ENCODE data around the gene CEP112.

Gene CEP112

GRCh38 chr17:65772989-65773388 lies 418.9 kb downstream of the CEP112 start:
- H3K4me3 ChIP-seq (ENCODE audit: low read depth, low read length) = no peak overlapping the region
- no peak for DNase-seq (ENCODE audit: low read depth, low spot score)
- TF ChIP-seq, protein P1, sequence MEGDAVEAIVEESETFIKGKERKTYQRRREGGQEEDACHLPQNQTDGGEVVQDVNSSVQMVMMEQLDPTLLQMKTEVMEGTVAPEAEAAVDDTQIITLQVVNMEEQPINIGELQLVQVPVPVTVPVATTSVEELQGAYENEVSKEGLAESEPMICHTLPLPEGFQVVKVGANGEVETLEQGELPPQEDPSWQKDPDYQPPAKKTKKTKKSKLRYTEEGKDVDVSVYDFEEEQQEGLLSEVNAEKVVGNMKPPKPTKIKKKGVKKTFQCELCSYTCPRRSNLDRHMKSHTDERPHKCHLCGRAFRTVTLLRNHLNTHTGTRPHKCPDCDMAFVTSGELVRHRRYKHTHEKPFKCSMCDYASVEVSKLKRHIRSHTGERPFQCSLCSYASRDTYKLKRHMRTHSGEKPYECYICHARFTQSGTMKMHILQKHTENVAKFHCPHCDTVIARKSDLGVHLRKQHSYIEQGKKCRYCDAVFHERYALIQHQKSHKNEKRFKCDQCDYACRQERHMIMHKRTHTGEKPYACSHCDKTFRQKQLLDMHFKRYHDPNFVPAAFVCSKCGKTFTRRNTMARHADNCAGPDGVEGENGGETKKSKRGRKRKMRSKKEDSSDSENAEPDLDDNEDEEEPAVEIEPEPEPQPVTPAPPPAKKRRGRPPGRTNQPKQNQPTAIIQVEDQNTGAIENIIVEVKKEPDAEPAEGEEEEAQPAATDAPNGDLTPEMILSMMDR (IDR thresholded peaks at IDR 0.05; ENCODE audit: low read depth, low read length) = no peak
- in situ Hi-C loops (cut with HindIII; ENCODE audit: low sequenced_read_pairs) = no loop called here

GRCh38 chr17:65771704-65772103 lies 420.2 kb downstream of the CEP112 start:
- in situ Hi-C loops (cut with HindIII; ENCODE audit: low sequenced_read_pairs) = no loop called here
- H3K4me3 ChIP-seq (ENCODE audit: low read depth, low read length) = no peak overlapping the region
- DNase-seq (ENCODE audit: low read depth, low spot score) = no peak
- TF ChIP-seq, protein P1 (IDR thresholded peaks at IDR 0.05; ENCODE audit: low read depth, low read length) = no peak

DNA sequence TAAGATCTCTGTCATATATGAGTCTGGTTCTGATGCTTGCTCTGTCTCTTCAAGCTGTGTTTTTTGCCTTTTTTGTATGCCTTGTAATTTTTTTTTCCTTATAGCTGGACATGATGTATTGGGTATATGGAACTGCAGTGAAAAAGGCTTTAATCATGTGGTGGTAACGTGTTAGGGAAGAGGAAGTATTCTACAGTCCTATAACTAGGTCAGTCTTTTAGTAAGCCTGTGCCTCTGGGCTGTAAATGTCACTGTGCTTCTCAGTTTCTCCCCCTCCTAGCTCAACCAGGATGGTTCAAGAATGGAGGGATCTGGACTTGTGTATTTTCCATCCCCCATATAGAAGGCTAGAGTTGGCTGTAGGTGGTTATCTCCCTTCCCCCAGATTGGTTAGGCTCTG lies 428.1 kb downstream of the CEP112 start:
- TF ChIP-seq, protein P1 (IDR thresholded peaks at IDR 0.05; ENCODE audit: low read depth, low read length) = no peak
- in situ Hi-C loops (cut with HindIII; ENCODE audit: low sequenced_read_pairs) = no loop called here
- H3K4me3 ChIP-seq (ENCODE audit: low read depth, low read length) = no peak overlapping the region
- no peak for DNase-seq (ENCODE audit: low read depth, low spot score)

- TF ChIP-seq, protein P1 (IDR thresholded peaks at IDR 0.05; ENCODE audit: low read depth, low read length) = no peak
- in situ Hi-C loops (cut with HindIII; ENCODE audit: low sequenced_read_pairs) = no loop called here
- no peak for DNase-seq (ENCODE audit: low read depth, low spot score)
- no peak overlapping the region for H3K4me3 ChIP-seq (ENCODE audit: low read depth, low read length)
Observed at GRCh38 chr17:65762973-65763372, 429.0 kb downstream of the CEP112 start.

GRCh38 chr17:65759532-65759931 lies 432.4 kb downstream of the CEP112 start:
- in situ Hi-C loops (cut with HindIII; ENCODE audit: low sequenced_read_pairs) = no loop called here
- TF ChIP-seq, protein P1 (IDR thresholded peaks at IDR 0.05; ENCODE audit: low read depth, low read length) = no peak
- H3K4me3 ChIP-seq (ENCODE audit: low read depth, low read length) = no peak overlapping the region
- DNase-seq (ENCODE audit: low read depth, low spot score) = no peak

GRCh38 chr17:65756760-65757159 lies 435.2 kb downstream of the CEP112 start:
- in situ Hi-C loops (cut with HindIII; ENCODE audit: low sequenced_read_pairs) = no loop called here
- no peak for DNase-seq (ENCODE audit: low read depth, low spot score)
- H3K4me3 ChIP-seq (ENCODE audit: low read depth, low read length) = no peak overlapping the region
- TF ChIP-seq, protein P1 (IDR thresholded peaks at IDR 0.05; ENCODE audit: low read depth, low read length) = no peak

DNA sequence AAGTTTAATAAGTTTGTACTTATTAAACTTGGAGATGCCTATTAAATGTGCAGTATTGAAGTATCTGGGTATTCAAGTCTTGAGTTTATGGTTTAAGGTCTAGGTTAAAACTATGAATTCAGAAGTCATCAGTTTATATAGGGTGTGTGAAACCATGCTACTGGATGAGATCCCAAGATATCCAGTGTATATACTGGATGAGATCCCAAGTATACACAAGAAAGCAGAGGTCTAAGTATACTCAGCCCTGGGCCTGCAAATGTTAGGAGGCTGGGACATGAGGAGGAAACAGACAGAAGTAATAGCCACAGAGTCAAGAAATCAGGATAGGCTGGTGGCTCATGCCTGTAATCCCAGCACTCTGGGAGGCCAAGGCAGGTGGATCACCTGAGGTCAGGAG lies 436.1 kb downstream of the CEP112 start:
- in situ Hi-C loops (cut with HindIII; ENCODE audit: low sequenced_read_pairs) = no loop called here
- TF ChIP-seq, protein P1 (IDR thresholded peaks at IDR 0.05; ENCODE audit: low read depth, low read length) = no peak
- DNase-seq (ENCODE audit: low read depth, low spot score) = no peak
- H3K4me3 ChIP-seq (ENCODE audit: low read depth, low read length) = no peak overlapping the region
